ENCODE results near the gene NOBOX. TPM values are rescaled to one million over a fixed set of nuclear protein-coding genes. Genes with fewer than 3 reads are reported as not detected.

The NOBOX gene
- polyA plus RNA-seq, 1 donor from 2014 or later: not detected

DNA sequence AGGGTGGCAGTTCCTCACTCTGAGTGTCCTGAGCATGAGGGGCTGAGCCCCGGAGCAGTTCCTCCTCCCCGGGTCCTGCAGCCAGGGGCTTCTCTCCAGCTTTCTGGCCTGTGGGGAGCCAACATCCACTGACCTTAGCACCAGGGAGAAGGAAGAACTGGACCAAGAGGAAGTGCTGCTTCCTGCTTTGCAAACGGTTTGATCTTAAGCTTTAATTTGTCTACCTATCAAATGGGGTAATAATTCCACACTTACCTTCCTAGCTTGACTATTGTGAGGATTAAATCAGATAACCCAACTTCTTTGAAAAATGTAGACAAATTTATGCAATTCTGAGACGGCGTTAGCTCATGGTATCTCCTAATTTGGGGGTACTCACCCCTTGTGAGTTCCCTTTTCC is 2.0 kb downstream of the NOBOX start:
- no peaks in the 10 kb centered on the region for H3K79me2 ChIP-seq (replicated peaks; ENCODE audit: insufficient read depth, low read length)
- H3K9me3 ChIP-seq (ENCODE audit: low read length): no peaks in the 10 kb centered on the region
- H3K27ac ChIP-seq (ENCODE audit: low read length): no peak overlapping the region
- no peaks in the 10 kb centered on the region for H3K36me3 ChIP-seq (ENCODE audit: insufficient read depth, low read length)
- no peak overlapping the region for H3K4me3 ChIP-seq (ENCODE audit: low read length)
- no peak for TF ChIP-seq POLR2AphosphoS5 (IDR thresholded peaks at IDR 0.05)
- no peak for TF ChIP-seq EZH2 (IDR thresholded peaks at IDR 0.05; ENCODE audit: borderline replicate concordance, insufficient read depth, low read length, poor library complexity, severe bottlenecking)
- TF ChIP-seq REST (IDR thresholded peaks at IDR 0.05; ENCODE audit: borderline replicate concordance): no peak
- TF ChIP-seq MXI1 (conservative IDR thresholded peaks at IDR 0.05; ENCODE audit: poor library complexity, severe bottlenecking): no peak
- no peak for TF ChIP-seq CTCF (IDR thresholded peaks at IDR 0.05; ENCODE audit: poor library complexity, severe bottlenecking)
- TF ChIP-seq EP300 (conservative IDR thresholded peaks at IDR 0.05; ENCODE audit: poor library complexity, severe bottlenecking): no peak
- TF ChIP-seq SMC3 (conservative IDR thresholded peaks at IDR 0.05; ENCODE audit: poor library complexity): no peak
- no peak overlapping the region for H2AFZ ChIP-seq (ENCODE audit: low read depth, low read length)
- H4K20me1 ChIP-seq (ENCODE audit: insufficient read depth): no peaks in the 10 kb centered on the region
- no peaks in the 10 kb centered on the region for H3K9me2 ChIP-seq (ENCODE audit: insufficient read depth, low read length)
- H3K9ac ChIP-seq (ENCODE audit: low read length): no peak overlapping the region
- H3F3A ChIP-seq (ENCODE audit: insufficient read depth, low read length, poor library complexity, severe bottlenecking): no peaks in the 10 kb centered on the region
- no peak overlapping the region for H3K4me2 ChIP-seq (ENCODE audit: low read length)
- no peaks in the 10 kb centered on the region for H3K27me3 ChIP-seq (ENCODE audit: insufficient read depth, low read depth, low read length)

DNA sequence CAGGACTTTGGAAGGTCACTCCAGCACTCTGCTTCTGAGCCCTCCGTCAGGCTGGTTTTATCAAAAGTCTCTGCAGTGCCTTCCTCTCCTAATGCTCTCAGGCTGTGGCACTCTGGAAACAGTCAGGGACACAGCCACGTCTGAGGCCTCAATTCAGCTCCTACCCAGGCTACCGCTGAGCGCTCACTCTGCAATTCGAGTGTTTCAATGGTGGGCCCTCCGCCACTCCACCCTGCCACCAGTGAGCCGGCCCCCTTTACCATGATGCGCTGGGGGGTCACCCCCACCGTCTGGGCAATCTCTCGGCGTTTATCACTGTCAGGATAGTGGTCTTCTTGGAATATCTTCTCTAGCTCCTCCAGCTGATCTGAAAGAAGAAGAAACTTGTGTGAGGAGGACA is 3.5 kb downstream of the NOBOX start:
- H3K27ac ChIP-seq (ENCODE audit: low read length): no peak overlapping the region
- H3K36me3 ChIP-seq (ENCODE audit: insufficient read depth, low read length): no peaks in the 10 kb centered on the region
- H3K79me2 ChIP-seq (replicated peaks; ENCODE audit: insufficient read depth, low read length): no peaks in the 10 kb centered on the region
- H3K4me3 ChIP-seq (ENCODE audit: low read length): no peak overlapping the region
- H4K20me1 ChIP-seq (ENCODE audit: insufficient read depth): no peaks in the 10 kb centered on the region
- no peaks in the 10 kb centered on the region for H3K9me2 ChIP-seq (ENCODE audit: insufficient read depth, low read length)
- no peak overlapping the region for H3K9ac ChIP-seq (ENCODE audit: low read length)
- H3K27me3 ChIP-seq (ENCODE audit: insufficient read depth, low read depth, low read length): no peaks in the 10 kb centered on the region
- TF ChIP-seq CTCF (IDR thresholded peaks at IDR 0.05; ENCODE audit: poor library complexity, severe bottlenecking): no peak
- no peak for TF ChIP-seq SMC3 (conservative IDR thresholded peaks at IDR 0.05; ENCODE audit: poor library complexity)
- TF ChIP-seq RAD21 (conservative IDR thresholded peaks at IDR 0.05): no peak
- no peak for TF ChIP-seq MXI1 (conservative IDR thresholded peaks at IDR 0.05; ENCODE audit: poor library complexity, severe bottlenecking)
- TF ChIP-seq TAF1 (IDR thresholded peaks at IDR 0.05; ENCODE audit: low read depth): no peak
- no peak for TF ChIP-seq EZH2 (IDR thresholded peaks at IDR 0.05; ENCODE audit: borderline replicate concordance, insufficient read depth, low read length, poor library complexity, severe bottlenecking)
- no peak for TF ChIP-seq REST (IDR thresholded peaks at IDR 0.05; ENCODE audit: borderline replicate concordance)
- no peak for TF ChIP-seq POLR2AphosphoS5 (IDR thresholded peaks at IDR 0.05)
- no peak for TF ChIP-seq EP300 (conservative IDR thresholded peaks at IDR 0.05; ENCODE audit: poor library complexity, severe bottlenecking)
- H3F3A ChIP-seq (ENCODE audit: insufficient read depth, low read length, poor library complexity, severe bottlenecking): no peaks in the 10 kb centered on the region
- no peak overlapping the region for H3K4me2 ChIP-seq (ENCODE audit: low read length)
- H3K9me3 ChIP-seq (ENCODE audit: low read length): no peaks in the 10 kb centered on the region
- no peak overlapping the region for H2AFZ ChIP-seq (ENCODE audit: low read depth, low read length)
